Hepatocyte (in vitro differentiated cells): ENCODE measurements around the gene EPC1.

ENCODE experiments used
- EZH2 ChIP-seq: fragments of 200-600 bp; sonication (generic); IDR thresholded peaks from 2 replicates; pipeline ENCODE4 v1.6.1; 2016; ENCODE audit warnings: antibody characterized with exemption, mild to moderate bottlenecking, borderline replicate concordance
- TF ChIP-seq, protein P1 (sequence below): fragments of 200-600 bp; sonication (generic); IDR thresholded peaks from 2 replicates; pipeline ENCODE4 v1.5.1; 2016; ENCODE audit warnings: antibody characterized with exemption, mild to moderate bottlenecking; ENCODE audit not compliant: poor library complexity

- TF ChIP-seq, protein P1, sequence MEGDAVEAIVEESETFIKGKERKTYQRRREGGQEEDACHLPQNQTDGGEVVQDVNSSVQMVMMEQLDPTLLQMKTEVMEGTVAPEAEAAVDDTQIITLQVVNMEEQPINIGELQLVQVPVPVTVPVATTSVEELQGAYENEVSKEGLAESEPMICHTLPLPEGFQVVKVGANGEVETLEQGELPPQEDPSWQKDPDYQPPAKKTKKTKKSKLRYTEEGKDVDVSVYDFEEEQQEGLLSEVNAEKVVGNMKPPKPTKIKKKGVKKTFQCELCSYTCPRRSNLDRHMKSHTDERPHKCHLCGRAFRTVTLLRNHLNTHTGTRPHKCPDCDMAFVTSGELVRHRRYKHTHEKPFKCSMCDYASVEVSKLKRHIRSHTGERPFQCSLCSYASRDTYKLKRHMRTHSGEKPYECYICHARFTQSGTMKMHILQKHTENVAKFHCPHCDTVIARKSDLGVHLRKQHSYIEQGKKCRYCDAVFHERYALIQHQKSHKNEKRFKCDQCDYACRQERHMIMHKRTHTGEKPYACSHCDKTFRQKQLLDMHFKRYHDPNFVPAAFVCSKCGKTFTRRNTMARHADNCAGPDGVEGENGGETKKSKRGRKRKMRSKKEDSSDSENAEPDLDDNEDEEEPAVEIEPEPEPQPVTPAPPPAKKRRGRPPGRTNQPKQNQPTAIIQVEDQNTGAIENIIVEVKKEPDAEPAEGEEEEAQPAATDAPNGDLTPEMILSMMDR = no peak
- TF ChIP-seq EZH2 = no peak
These were observed 121.0 kb downstream of the EPC1 start for GRCh38 chr10:32225976-32226375.
